PC-9 (cell line): ENCODE measurements around the gene TENM4.

Experiments
- EZH2 ChIP-seq: fragments of 200-600 bp; sonication (generic); IDR thresholded peaks from 2 replicates; pipeline ENCODE4 v1.8.0; 2017; ENCODE audit warnings: antibody characterized with exemption, low read depth
- TF ChIP-seq, protein P1 (sequence below): fragments of 200-600 bp; sonication (generic); conservative IDR thresholded peaks from 2 replicates; pipeline ENCODE4 v1.6.1; 2017; ENCODE audit warnings: mixed run types, antibody characterized with exemption, mild to moderate bottlenecking, moderate library complexity

DNA sequence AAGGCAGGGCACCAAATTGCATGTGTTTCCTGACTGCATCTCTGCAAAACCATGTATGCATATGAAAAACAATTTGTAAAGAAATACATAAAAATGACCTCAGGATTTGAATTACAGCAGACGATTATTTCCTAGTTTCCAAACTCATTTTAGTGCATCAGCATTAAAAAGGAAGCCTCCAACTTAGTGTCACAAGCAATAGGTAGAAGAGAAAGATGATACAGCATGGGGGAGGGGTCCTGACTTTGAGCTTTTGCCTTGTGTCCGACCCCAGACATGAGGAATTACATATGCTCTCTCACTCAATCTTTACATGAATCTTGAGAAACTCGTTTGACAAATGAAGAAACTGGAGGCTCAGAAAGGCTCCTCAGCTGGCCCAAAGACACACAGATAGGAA, 571.5 kb downstream of the TENM4 start:
- TF ChIP-seq, protein P1, sequence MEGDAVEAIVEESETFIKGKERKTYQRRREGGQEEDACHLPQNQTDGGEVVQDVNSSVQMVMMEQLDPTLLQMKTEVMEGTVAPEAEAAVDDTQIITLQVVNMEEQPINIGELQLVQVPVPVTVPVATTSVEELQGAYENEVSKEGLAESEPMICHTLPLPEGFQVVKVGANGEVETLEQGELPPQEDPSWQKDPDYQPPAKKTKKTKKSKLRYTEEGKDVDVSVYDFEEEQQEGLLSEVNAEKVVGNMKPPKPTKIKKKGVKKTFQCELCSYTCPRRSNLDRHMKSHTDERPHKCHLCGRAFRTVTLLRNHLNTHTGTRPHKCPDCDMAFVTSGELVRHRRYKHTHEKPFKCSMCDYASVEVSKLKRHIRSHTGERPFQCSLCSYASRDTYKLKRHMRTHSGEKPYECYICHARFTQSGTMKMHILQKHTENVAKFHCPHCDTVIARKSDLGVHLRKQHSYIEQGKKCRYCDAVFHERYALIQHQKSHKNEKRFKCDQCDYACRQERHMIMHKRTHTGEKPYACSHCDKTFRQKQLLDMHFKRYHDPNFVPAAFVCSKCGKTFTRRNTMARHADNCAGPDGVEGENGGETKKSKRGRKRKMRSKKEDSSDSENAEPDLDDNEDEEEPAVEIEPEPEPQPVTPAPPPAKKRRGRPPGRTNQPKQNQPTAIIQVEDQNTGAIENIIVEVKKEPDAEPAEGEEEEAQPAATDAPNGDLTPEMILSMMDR = no peak
- TF ChIP-seq EZH2 = no peak
